Prostate gland (tissue), 2 donors: ENCODE results near the gene SLC4A2.

Source experiments
- POLR2A ChIP-seq: fragments of 450-650 bp; IDR thresholded peaks from one replicate; pipeline ENCODE4 v1.6.1; 2016; ENCODE audit warnings: antibody characterized with exemption, mild to moderate bottlenecking
- TF ChIP-seq, protein P1 (sequence below), 4 experiments: fragments of 200-600 bp in 2 of 4; fragments of 450-650 bp in 2 of 4; sonication (generic) in 2 of 4; IDR thresholded peaks; 1 replicate in 3 of 4; 2 replicates in 1 of 4; pipeline ENCODE4 v1.5.1; 2016 to 2019; ENCODE audit warnings: antibody characterized with exemption in 4 of 4, mild to moderate bottlenecking in 2 of 4, moderate library complexity in 2 of 4

DNA sequence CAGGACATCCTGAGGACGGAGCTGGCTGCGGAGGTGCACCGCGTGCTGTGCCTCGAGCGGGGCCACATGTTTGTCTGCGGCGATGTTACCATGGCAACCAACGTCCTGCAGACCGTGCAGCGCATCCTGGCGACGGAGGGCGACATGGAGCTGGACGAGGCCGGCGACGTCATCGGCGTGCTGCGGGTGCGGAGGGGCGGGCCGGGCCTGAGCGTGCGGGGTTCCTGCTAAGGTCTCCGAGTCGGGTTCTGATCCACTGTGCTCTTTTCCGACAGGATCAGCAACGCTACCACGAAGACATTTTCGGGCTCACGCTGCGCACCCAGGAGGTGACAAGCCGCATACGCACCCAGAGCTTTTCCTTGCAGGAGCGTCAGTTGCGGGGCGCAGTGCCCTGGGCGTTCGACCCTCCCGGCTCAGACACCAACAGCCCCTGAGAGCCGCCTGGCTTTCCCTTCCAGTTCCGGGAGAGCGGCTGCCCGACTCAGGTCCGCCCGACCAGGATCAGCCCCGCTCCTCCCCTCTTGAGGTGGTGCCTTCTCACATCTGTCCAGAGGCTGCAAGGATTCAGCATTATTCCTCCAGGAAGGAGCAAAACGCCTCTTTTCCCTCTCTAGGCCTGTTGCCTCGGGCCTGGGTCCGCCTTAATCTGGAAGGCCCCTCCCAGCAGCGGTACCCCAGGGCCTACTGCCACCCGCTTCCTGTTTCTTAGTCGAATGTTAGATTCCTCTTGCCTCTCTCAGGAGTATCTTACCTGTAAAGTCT lies 45.5 kb upstream of the SLC4A2 start:
- TF ChIP-seq, protein P1, sequence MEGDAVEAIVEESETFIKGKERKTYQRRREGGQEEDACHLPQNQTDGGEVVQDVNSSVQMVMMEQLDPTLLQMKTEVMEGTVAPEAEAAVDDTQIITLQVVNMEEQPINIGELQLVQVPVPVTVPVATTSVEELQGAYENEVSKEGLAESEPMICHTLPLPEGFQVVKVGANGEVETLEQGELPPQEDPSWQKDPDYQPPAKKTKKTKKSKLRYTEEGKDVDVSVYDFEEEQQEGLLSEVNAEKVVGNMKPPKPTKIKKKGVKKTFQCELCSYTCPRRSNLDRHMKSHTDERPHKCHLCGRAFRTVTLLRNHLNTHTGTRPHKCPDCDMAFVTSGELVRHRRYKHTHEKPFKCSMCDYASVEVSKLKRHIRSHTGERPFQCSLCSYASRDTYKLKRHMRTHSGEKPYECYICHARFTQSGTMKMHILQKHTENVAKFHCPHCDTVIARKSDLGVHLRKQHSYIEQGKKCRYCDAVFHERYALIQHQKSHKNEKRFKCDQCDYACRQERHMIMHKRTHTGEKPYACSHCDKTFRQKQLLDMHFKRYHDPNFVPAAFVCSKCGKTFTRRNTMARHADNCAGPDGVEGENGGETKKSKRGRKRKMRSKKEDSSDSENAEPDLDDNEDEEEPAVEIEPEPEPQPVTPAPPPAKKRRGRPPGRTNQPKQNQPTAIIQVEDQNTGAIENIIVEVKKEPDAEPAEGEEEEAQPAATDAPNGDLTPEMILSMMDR (IDR thresholded peaks at IDR 0.05): no peak
- no peak for TF ChIP-seq POLR2A
